COLO668 (cell line): Measurements from ENCODE around the gene SPATA2.

Experiments
- DNase-seq: peaks from one replicate; lab custom pipeline; 2025; ENCODE audit not compliant: unreplicated experiment; lab: John Stamatoyannopoulos, UW

SPATA2 gene

GRCh38 chr20:49887251-49888211 is 27.8 kb downstream of the SPATA2 start:
- no peak for DNase-seq

DNA sequence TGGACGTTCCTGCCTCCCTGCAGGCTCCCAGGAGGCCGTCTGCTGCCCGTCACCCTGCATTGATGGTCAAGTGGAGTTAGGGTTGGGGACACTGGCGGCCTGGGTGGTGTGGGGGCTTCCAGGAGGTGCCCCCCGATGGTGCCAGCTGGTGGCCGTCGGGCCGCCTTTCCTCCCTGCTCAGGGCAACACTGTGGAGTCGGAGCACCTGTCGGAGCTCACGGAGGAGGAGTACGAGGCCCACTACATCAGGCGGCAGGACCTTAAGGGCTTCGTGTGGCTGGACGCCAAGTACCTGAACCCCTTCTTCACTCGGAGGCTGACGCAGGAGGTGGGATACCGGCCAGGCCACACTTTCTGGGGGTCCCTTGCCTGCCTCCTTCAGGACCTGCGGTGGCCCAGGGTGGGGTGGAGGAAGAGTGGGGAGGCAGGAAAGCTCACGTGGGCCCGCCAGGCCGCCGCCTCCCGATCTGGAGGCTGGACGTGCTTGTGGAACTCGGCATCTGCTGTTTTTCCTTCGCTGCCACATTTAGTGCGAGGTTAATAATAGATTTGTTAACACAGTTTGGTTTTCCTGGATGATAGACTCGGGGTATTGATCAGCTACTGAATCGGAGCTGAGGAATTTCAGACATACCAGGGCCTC is 28.6 kb downstream of the SPATA2 start:
- no peak for DNase-seq

DNA sequence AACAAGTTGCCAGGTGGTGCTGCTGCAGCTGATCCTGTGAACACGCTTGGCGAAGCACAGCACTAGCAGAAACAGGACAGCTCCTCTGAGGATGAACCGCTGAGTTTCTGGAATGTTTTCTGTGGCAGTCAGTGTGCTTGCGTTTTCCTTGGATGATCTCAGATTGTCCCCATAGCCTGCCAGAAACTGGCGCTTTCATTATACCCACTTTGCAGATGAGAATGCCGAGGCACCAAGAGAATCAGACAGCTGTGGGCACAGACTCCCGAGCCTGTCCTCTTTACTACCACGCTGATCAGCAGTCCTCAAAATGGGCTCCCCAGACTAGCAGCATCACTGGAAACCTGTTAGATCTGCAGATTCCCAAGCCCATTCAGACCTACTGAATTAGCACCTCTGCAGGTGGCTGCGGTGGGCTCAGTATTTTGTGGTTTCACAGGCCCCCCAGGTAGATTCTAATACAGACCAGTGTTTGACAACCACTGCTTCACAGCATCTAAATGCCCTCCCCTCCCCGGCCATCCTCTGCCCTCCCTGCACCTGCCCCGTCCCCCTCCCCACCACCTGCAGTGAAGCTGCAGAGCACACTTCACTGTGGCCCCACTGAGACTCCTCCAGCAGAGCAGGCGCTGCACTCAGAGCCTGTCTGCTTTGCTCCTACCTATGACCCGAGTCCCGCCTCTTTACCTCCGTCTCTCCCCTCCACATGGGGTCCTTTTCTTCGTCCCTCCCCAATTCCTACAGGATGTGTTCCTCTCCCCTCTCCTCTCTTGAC is 29.6 kb downstream of the SPATA2 start:
- no peak for DNase-seq

- DNase-seq = no peak
Observed at GRCh38 chr20:49883246-49883802, 32.0 kb downstream of the SPATA2 start.

GRCh38 chr20:49882171-49882970 is 33.0 kb downstream of the SPATA2 start:
- DNase-seq = no peak

DNA sequence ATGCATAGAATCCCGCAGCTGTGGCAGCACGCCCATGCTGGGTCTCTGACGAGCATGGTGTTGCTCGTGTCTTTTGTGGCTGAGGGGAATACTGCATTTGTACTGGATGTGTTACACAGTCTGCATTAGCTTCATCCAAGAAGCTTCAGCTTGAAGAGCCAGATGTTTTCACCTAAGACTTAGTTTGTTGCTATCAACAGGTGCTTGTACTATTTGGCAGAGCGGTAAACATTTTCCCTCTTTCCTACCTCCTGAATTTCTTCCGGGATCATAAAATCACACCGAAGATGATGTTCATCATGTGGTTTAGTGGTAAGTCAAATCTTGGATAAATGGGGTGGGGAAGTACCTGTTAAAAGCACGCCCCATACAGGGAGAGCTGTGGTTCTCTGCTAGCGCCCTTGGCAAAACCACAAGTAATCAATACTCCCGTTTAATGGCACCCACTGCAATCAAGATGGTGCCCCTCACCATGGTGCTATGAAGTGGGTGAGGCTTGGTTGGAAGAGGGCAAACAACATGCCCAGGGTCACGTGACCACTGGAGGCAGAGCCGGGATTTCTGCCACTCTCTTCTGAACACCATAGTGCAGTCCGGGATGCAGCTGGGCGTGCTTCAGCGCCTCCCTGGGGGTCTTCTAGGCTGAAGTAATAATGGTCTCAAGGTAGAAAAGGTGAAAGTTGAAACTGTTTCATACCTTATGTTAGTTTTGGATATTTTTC is 34.4 kb downstream of the SPATA2 start:
- DNase-seq = no peak

GRCh38 chr20:49880177-49880576 is 35.2 kb downstream of the SPATA2 start:
- no peak for DNase-seq

DNA sequence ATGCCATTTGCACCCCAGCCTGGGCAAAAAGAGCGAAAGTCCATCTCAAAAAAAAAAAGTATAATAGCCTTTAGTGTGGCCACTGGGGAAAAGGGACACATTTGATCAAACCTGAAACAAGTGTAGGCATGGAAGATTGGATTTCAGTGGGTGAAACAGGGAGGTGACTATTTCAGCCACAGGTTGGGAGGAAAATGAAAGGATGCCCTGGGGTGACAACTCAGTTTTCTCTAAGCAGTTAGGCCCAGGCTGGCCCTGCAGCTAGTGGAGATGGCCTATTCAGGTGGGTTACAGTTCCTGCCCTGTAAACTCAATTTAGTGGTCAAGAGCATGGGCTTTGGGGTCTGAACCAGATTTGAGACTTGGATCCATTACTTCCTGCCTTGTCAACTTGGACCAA is 36.4 kb downstream of the SPATA2 start:
- DNase-seq = no peak

- DNase-seq = no peak
Observed at GRCh38 chr20:49877386-49877921, 37.9 kb downstream of the SPATA2 start.

DNA sequence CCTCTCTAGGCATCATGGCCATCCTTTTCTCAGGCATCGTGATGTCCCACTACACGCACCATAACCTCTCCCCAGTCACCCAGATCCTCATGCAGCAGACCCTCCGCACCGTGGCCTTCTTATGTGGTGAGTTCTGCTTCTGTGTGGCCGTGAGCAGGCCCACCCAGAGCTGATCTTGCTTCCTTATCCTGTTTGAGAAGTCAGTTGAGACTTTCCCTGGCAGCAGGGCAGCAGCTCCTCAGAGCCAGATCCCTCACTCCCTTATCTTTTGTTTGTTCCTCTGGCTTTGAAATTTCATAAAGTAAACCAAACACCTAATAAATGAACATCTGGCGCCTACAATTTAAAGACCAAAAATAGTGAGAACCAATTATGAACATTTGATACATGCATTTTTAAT is 40.6 kb downstream of the SPATA2 start:
- DNase-seq = no peak

DNA sequence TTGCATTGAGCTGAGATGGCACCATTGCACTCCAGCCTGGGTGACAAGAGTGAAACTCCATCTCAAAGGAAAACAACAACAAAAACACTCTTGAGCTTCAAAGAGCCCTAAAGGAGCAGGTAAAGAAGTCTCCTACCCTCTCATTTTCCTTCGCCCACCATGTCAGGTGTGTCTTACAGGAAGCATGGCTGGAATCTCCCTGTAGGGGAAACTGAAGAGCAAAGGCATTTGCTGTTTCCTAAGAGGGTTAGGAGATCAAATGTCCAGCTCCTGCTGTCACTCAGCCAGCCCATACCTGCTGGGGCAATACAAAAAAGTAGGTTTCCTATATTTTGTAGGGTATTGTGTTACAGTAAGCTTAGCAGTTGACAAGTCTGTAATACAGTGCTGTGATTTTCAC is 43.3 kb downstream of the SPATA2 start:
- DNase-seq = no peak

DNA sequence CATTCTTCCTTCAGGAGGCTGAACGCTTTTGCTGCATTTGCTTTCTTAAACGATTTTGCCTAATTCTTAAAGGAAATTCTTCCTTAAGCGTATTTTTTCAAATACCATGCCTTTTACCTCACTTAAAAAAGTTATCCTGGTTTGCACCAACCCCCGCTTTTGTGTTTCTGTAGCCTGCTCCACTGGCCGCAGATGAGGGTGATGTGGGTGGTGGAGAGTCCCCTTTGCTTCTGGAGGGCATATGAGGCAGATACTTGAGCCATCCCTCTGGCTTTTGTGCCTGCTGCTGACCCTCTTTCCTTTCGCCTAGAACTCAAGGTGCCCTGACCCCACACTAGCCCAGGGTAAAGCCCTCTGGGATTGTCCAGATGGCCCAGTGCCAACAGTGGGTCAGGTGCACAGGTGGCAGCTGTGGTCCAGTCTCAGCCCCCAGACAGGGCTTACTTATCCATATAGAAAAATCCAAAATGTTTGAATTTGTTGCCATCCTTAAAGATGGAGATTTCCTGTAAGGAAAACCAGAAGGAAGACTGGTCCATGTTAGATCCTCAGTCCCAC is 43.9 kb downstream of the SPATA2 start:
- no peak for DNase-seq

GRCh38 chr20:49870261-49870660 is 45.1 kb downstream of the SPATA2 start:
- no peak for DNase-seq

DNA sequence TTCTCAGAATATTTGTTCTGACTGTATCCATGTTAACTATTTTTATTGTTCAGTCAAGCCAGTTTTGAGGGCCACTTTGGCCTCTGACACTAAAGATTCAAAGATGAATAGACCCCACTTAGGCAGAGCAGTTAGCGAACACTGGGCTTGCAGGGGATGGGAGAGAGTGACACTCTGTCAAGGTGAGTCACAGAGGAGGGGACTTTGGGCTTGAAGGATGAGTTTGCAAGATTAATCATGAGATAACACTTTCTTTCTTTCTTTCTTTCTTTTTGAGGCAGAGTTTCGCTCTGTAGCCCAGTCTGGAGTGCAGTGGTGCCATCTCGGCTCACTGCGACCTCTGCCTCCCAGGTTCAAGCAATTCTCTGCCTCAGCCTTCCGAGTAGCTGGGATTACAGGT is 46.4 kb downstream of the SPATA2 start:
- DNase-seq = no peak

DNA sequence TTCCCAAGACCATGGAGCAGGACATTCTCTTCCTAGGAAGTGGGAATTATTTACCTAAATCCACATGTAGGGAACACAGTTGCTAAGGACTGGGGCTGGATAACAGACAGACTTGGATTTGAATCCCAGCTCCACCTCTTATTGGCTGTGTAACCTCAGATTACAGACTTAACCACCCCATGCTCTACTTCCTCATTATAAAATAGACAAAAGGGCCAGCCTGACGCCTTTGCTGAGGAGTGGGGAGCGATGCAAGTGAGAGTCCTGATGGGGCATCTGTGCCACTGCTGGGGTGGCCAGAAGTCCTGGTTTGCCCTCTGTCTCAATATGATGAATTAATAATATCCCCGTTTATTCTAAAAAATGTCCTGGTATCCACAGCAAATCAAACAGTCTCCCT is 46.8 kb downstream of the SPATA2 start:
- no peak for DNase-seq

GRCh38 chr20:49867453-49868215 is 47.7 kb downstream of the SPATA2 start:
- no peak for DNase-seq

DNA sequence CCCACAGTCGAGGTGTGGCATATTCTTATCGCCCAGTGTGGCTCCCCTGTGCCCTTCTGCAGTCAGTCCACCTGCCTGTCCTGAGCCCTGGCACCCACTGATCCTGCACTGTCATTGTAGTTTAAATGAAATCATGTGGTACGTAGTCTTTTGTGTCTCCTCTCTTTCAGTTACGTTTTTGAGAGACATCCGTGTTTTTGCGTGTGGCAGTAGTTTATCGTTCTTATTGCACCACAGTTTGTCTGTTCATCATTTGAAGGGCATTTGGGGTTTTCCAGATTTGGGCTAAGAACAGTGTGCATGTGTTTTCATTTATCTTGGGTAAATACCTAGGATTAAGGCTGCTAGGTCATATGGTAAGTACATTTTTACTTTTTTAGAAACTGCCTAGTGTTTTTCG is 49.3 kb downstream of the SPATA2 start:
- no peak for DNase-seq

- no peak for DNase-seq
Observed at GRCh38 chr20:49865559-49865958, 49.8 kb downstream of the SPATA2 start.

- no peak for DNase-seq
Observed at GRCh38 chr20:49863666-49864065, 51.7 kb downstream of the SPATA2 start.
